ENCODE measurements around the gene HAGHL.

HAGHL gene

DNA sequence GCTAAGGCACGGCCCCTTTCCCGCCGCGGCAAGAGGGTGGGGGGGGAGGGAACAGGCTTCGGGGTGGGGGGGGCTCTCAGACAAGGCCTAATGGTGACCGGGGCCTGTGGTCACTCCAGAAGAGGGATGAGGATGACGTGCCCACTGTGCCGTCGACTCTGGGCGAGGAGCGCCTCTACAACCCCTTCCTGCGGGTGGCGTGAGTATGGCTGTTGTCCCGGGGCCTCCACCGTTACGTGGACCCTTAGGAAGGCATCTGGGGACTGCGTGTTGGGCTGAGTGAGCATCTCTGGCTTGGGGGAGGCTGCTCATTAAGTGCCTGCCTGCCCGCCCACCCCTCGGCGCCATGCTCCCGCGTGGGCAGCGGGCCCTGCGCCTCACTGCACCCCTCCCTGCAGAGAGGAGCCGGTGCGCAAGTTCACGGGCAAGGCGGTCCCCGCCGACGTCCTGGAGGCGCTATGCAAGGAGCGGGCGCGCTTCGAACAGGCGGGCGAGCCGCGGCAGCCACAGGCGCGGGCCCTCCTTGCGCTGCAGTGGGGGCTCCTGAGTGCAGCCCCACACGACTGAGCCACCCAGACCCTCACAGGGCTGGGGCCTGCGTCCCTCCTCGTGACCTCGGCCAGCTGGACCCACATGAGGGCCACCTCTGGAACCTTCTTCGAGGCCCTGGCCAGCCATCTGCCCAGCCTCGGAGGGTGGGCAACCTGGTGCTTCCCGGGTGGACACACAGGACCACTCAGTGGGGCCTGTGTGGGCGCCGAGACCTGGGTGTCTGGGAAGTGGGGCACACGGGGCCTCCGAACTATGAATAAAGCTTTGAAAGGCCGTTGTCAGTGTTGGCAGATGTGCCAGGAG, 2.2 kb downstream of the HAGHL start:
- Histone ChIP-seq H3K27me3 (ENCODE audit: control insufficient read depth in 1 of 2, insufficient read depth in 2 of 2, low read length in 2 of 2) (peaks cover 15 to 22% of the 10 kb centered on the region in 2 donors), H3K4me3 (ENCODE audit: low read depth in 1 of 2, low read length in 2 of 2) (no peak overlapping the region), H3K27ac (ENCODE audit: low read depth, low read length) (no peak overlapping the region), H3K9ac (ENCODE audit: low read depth in 1 of 2, low read length in 2 of 2) (no peak overlapping the region), H3K9me3 (ENCODE audit: control insufficient read depth in 1 of 2, low read length in 2 of 2) (no peaks in the 10 kb centered on the region), H3K4me1 (ENCODE audit: control insufficient read depth in 1 of 2, insufficient read depth in 2 of 2, low read length in 2 of 2) (peaks cover 0 to 18% of the 10 kb centered on the region in 2 donors), H3K36me3 (ENCODE audit: control insufficient read depth in 1 of 2, insufficient read depth in 2 of 2, low read length in 2 of 2) (peaks cover 12 to 16% of the 10 kb centered on the region in 2 donors)

DNA sequence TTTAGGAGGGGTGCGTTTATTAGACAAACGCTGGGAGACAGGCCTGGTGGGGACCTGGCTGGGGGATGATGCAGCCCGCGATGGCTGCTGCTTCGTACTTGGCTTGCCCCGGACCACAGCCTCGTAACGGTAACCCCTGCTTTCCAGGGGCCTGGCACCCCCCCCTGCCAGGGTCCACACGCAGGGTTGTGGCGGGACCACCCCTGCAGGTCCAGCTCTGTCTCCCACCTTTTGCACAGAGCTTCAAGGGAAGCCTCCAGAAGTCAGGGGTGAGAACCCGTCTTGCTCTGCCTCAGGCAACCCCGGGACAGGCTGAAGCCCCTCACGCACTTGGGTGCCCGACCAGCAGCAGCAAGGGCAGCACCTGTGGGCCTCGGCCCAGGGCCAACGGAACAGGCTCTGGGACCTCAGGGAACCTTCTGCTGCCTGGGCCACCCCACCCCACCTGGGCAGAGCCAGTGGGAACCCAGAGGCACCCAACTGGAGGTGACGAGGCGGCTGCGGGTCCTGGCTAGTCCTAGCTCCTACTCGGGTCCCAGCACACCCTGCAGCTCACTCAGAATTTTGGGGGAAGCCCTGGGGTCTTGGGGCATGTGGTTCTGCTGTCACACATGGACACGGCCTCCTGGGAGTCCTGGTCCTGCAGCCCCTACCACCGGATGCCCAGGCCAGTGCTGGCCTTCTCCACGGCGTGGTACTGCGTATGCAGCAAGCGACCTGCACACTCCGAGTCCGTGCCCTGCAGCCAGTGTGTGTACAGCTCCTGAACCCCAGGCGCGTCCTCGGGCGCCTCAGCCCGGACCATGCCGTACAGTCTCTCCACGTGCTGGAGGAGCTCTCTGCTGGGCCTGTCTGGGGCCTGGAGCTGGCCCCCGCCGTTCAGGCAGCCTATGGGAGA, 3.1 kb downstream of the HAGHL start:
- H3K27me3 ChIP-seq (ENCODE audit: control insufficient read depth in 1 of 2, insufficient read depth in 2 of 2, low read length in 2 of 2) = peaks cover 15 to 19% of the 10 kb centered on the region in 2 donors
- H3K27ac ChIP-seq (ENCODE audit: low read depth, low read length) = no peak overlapping the region

DNA sequence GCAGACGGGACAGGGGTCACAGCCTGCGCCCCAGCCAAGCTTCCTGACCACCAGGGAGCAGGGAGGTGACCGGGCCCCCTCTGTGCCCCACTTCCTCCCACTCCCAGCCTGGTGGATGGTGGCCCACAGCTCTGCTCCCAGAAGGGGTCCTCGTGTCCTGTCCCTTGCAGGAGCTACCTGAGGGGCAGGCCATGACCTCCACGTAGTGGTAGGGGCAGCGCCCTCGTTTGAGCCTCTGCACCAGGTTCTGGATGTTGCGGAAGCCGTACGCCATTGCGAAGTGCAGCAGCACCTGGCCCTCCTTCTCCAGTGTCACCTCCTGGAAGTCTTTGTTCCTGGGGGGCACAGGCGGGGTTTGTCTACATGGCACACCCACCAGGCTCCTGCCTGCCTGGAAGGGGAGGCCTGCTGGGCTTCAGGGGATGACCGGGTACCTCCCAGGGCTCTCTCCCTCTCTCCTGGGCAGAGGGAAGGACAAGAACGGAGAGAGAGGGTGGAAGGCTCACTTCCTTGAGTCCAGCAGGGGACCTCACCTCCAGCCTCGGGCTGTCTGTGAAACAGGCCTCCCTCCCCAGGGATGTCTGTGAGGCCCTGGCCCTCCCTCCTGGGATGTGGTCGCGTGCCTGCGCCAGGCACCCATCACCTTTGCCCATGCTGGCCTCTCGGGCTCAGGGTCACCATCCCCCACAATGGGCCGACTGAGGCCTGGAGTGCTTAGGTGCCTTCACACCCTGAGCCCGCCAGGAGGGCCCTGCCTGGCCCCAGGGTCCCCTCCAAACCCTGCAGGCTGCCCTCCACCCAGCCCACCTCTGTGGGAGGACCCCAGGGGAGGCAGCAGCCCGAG, 4.0 kb downstream of the HAGHL start:
- Histone ChIP-seq H3K9ac (ENCODE audit: low read depth in 1 of 2, low read length in 2 of 2) (no peak overlapping the region), H3K27me3 (ENCODE audit: control insufficient read depth in 1 of 2, insufficient read depth in 2 of 2, low read length in 2 of 2) (peaks cover 8 to 10% of the 10 kb centered on the region in 2 donors), H3K4me3 (ENCODE audit: low read depth in 1 of 2, low read length in 2 of 2) (no peak overlapping the region), H3K36me3 (ENCODE audit: control insufficient read depth in 1 of 2, insufficient read depth in 2 of 2, low read length in 2 of 2) (peaks cover 28 to 34% of the 10 kb centered on the region in 2 donors), H3K27ac (ENCODE audit: low read depth, low read length) (no peak overlapping the region), H3K9me3 (ENCODE audit: control insufficient read depth in 1 of 2, low read length in 2 of 2) (no peaks in the 10 kb centered on the region), H3K4me1 (ENCODE audit: control insufficient read depth in 1 of 2, insufficient read depth in 2 of 2, low read length in 2 of 2) (peaks cover 0 to 18% of the 10 kb centered on the region in 2 donors)

More for the DNA sequence above, 3.1 kb downstream of the HAGHL start:
- H3K9me3 ChIP-seq (ENCODE audit: control insufficient read depth in 1 of 2, low read length in 2 of 2) = no peaks in the 10 kb centered on the region
- H3K9ac ChIP-seq (ENCODE audit: low read depth in 1 of 2, low read length in 2 of 2) = no peak overlapping the region
- peaks cover 20 to 25% of the 10 kb centered on the region in 2 donors for H3K36me3 ChIP-seq (ENCODE audit: control insufficient read depth in 1 of 2, insufficient read depth in 2 of 2, low read length in 2 of 2)
- peaks cover 0 to 18% of the 10 kb centered on the region in 2 donors for H3K4me1 ChIP-seq (ENCODE audit: control insufficient read depth in 1 of 2, insufficient read depth in 2 of 2, low read length in 2 of 2)
- H3K4me3 ChIP-seq (ENCODE audit: low read depth in 1 of 2, low read length in 2 of 2) = no peak overlapping the region

DNA sequence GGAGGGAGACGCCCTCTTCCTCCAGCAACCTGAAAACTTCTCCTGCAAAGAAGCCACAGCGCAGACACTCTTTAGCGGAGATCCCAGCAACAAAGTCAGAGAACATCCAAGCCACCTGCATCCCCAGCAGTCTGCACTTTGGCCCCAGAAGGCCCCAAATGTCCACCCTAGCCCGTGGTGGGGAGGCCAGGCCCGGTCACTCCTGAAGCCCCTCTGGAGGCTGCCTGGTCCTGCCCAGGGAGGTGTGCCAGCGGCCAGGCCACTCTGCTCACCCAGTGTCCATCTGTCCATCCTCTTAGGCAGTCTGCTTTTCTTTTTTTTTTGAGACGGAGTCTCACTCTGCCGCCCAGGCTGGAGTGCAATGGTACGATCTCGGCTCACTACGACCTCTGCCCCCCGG, 5.4 kb downstream of the HAGHL start:
- H3K27me3 ChIP-seq (ENCODE audit: control insufficient read depth in 1 of 2, insufficient read depth in 2 of 2, low read length in 2 of 2) = peaks cover 0 to 3% of the 10 kb centered on the region in 2 donors
- H3K9me3 ChIP-seq (ENCODE audit: control insufficient read depth in 1 of 2, low read length in 2 of 2) = no peaks in the 10 kb centered on the region
- H3K4me1 ChIP-seq (ENCODE audit: control insufficient read depth in 1 of 2, insufficient read depth in 2 of 2, low read length in 2 of 2) = peaks cover 0 to 8% of the 10 kb centered on the region in 2 donors
- no peak overlapping the region for H3K4me3 ChIP-seq (ENCODE audit: low read depth in 1 of 2, low read length in 2 of 2)
- H3K27ac ChIP-seq (ENCODE audit: low read depth, low read length) = no peak overlapping the region
- no peak overlapping the region for H3K9ac ChIP-seq (ENCODE audit: low read depth in 1 of 2, low read length in 2 of 2)
- peaks cover 34 to 48% of the 10 kb centered on the region in 2 donors for H3K36me3 ChIP-seq (ENCODE audit: control insufficient read depth in 1 of 2, insufficient read depth in 2 of 2, low read length in 2 of 2)

DNA sequence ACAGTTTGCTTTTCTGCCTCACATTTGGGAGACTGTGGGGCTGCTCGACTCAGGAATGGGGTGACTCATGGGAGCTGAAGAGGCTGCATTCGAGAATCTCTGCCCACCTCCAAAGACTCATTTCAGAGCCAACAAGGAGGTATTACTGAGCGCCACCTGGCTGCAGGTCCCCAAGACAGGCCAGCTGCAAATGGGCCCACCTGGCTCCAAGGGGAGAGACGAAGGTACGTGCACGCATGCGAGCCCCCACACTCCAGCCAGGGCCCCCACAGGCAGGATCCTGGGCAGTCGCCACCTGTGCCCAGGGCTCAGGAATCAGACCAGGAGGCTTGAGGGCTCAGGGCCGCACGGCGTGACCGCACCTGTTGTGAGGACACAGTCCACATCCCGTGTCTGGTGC, 6.0 kb downstream of the HAGHL start:
- Histone ChIP-seq H3K27ac (ENCODE audit: low read depth, low read length) (no peak overlapping the region), H3K4me1 (ENCODE audit: control insufficient read depth in 1 of 2, insufficient read depth in 2 of 2, low read length in 2 of 2) (peaks cover 0 to 4% of the 10 kb centered on the region in 2 donors), H3K36me3 (ENCODE audit: control insufficient read depth in 1 of 2, insufficient read depth in 2 of 2, low read length in 2 of 2) (peaks cover 34 to 54% of the 10 kb centered on the region in 2 donors), H3K4me3 (ENCODE audit: low read depth in 1 of 2, low read length in 2 of 2) (no peak overlapping the region), H3K9ac (ENCODE audit: low read depth in 1 of 2, low read length in 2 of 2) (no peak overlapping the region), H3K9me3 (ENCODE audit: control insufficient read depth in 1 of 2, low read length in 2 of 2) (no peaks in the 10 kb centered on the region), H3K27me3 (ENCODE audit: control insufficient read depth in 1 of 2, insufficient read depth in 2 of 2, low read length in 2 of 2) (no peaks in the 10 kb centered on the region)

DNA sequence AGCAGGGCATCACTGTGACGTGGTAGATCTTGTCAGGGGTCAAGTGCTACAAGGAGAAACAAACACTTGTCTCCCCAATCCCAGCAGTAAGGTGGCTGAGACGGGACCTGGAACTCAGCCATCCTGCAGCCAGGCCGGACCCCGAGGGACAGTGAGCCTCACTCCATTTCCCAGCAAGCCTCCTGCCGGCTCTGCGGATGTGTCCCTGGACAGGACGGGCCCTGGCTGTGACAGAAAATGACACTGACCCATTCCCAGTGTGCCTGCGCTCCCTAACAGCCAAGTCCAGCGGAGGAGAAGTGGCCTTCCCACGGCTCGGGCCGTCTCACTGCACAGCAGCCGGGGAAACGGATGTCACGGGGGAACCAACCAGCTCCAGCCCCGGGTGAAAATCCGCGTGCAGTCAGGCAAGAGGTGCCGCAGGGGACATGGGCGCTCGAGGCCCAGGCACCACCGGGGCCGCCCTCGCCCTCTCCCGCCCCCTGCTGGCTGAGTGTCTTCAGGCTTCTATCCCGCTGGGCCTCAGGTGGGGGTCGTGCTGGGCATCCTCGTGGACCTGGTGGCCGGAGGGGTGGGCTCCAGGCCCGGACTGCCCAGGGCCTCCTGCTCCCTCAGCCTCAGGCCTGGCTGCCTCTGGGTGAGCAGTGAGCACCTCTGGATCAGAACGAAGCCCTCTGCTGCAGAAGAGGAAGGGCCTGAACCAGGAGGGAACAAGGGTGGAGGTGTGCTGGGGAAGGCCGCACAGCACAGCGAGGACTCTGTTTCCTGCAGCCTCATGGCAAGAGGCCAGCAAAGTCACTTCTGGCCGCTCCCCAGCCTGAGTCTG, 6.7 kb downstream of the HAGHL start:
- Histone ChIP-seq H3K9ac (ENCODE audit: low read depth in 1 of 2, low read length in 2 of 2) (no peak overlapping the region), H3K4me3 (ENCODE audit: low read depth in 1 of 2, low read length in 2 of 2) (no peak overlapping the region), H3K9me3 (ENCODE audit: control insufficient read depth in 1 of 2, low read length in 2 of 2) (no peaks in the 10 kb centered on the region), H3K27ac (ENCODE audit: low read depth, low read length) (no peak overlapping the region), H3K4me1 (ENCODE audit: control insufficient read depth in 1 of 2, insufficient read depth in 2 of 2, low read length in 2 of 2) (peaks cover 0 to under 1% of the 10 kb centered on the region in 2 donors), H3K27me3 (ENCODE audit: control insufficient read depth in 1 of 2, insufficient read depth in 2 of 2, low read length in 2 of 2) (no peaks in the 10 kb centered on the region), H3K36me3 (ENCODE audit: control insufficient read depth in 1 of 2, insufficient read depth in 2 of 2, low read length in 2 of 2) (peaks cover 34 to 56% of the 10 kb centered on the region in 2 donors)

DNA sequence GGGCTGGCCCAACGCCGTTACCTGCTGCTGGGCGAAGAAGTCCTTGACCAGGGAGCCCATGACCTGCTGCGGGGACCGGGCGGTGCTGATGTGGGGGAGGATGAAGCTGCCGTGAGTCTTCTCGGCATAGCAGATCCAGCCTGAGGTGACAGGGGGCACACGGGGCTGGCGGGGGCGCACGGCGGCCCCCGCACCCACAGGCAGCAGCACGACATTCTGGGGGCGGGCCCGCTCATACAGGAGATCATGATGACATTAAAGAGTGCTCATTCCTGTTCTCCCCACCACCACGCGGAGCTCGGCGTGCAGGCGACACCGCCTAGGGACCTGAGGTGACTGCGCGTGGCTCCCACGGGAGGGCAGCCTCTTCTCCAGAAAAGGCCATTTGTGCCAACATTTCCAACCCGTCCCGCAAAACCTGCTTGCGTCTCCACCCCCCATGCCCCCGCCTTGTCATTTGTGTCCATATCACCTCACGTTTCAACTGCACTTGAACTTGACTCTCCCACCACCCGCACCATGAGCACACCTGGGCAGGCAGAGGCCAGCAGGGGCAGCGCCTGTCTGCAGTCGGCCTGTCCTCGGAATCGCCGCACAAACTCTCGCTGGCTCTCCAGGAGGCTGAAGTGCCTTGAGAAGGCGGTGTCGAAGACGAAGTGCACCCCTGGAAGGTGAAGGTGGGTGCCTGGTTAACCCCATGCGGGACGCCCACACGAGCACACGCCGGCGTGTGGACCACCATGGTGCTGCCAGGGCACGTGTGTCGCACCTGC, 7.5 kb downstream of the HAGHL start:
- Histone ChIP-seq H3K9ac (ENCODE audit: low read depth in 1 of 2, low read length in 2 of 2) (no peak overlapping the region), H3K27ac (ENCODE audit: low read depth, low read length) (no peak overlapping the region), H3K9me3 (ENCODE audit: control insufficient read depth in 1 of 2, low read length in 2 of 2) (no peaks in the 10 kb centered on the region), H3K27me3 (ENCODE audit: control insufficient read depth in 1 of 2, insufficient read depth in 2 of 2, low read length in 2 of 2) (no peaks in the 10 kb centered on the region), H3K4me3 (ENCODE audit: low read depth in 1 of 2, low read length in 2 of 2) (no peak overlapping the region), H3K36me3 (ENCODE audit: control insufficient read depth in 1 of 2, insufficient read depth in 2 of 2, low read length in 2 of 2) (peaks cover 34 to 56% of the 10 kb centered on the region in 2 donors), H3K4me1 (ENCODE audit: control insufficient read depth in 1 of 2, insufficient read depth in 2 of 2, low read length in 2 of 2) (peaks cover 0 to under 1% of the 10 kb centered on the region in 2 donors)

DNA sequence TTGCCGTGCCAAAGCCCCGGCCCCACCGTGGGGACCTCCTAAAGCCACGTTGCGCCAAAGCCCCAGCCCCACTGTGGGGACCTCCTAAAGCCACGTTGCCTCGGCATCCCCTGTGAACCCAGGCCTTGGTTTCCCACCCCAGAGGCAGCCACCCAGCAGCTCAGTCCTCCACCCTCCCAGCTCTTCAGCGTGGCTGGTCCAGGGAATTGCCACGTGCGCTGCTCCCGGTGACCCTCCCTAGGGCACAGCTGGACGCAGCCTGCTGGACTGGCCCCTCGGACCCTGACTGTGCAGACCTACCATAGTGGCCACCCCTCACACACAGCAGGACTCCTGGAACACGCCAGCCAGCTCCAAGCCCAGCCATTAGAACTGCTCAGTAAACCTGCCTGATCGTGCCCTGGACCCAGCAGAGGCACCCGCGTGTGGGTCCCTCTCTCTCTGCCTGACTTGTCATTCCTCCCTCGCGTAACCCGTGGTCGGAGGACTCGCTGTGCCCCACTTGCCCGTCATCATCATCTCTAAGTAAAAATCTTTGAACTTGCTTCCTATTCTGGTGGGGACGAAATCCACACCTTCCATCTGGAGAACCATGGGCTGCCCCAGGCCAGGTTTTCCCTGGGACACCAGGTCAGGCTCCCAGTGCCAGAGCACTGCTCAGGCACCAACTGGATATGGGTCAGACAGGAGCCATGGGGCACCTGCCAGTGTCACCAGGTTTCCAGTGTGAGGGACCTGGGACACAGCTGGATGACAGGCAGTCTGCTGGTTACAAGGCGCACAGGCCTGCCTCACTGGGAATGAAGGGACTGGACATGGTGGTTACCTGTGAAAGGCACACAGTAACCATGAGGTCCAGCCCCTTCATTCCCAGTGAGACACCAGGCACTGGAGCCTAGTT, 8.3 kb downstream of the HAGHL start:
- no peaks in the 10 kb centered on the region for H3K27me3 ChIP-seq (ENCODE audit: control insufficient read depth in 1 of 2, insufficient read depth in 2 of 2, low read length in 2 of 2)
- peaks cover 4 to 9% of the 10 kb centered on the region in 2 donors for H3K4me1 ChIP-seq (ENCODE audit: control insufficient read depth in 1 of 2, insufficient read depth in 2 of 2, low read length in 2 of 2)
- H3K9me3 ChIP-seq (ENCODE audit: control insufficient read depth in 1 of 2, low read length in 2 of 2) = no peaks in the 10 kb centered on the region
- H3K4me3 ChIP-seq (ENCODE audit: low read depth in 1 of 2, low read length in 2 of 2) = no peak overlapping the region
- H3K9ac ChIP-seq (ENCODE audit: low read depth in 1 of 2, low read length in 2 of 2) = no peak overlapping the region
- no peak overlapping the region for H3K27ac ChIP-seq (ENCODE audit: low read depth, low read length)
- peaks cover 34 to 56% of the 10 kb centered on the region in 2 donors for H3K36me3 ChIP-seq (ENCODE audit: control insufficient read depth in 1 of 2, insufficient read depth in 2 of 2, low read length in 2 of 2)

Measured in duodenal mucosa (tissue), 2 donors.